Uterine smooth muscle cell (primary cell): ENCODE measurements around the gene CLEC2D. TPM values are rescaled to one million over a fixed set of nuclear protein-coding genes. Genes with fewer than 3 reads are reported as not detected.

Experiments
- total RNA-seq: library from RNA; depleted of rRNA; stranded (reverse); fragments of >200 nt; gene quantifications from 2 replicates; pipeline ENCODE4 v1.2.3, GENCODE V29; 2014

Gene CLEC2D, protein sequence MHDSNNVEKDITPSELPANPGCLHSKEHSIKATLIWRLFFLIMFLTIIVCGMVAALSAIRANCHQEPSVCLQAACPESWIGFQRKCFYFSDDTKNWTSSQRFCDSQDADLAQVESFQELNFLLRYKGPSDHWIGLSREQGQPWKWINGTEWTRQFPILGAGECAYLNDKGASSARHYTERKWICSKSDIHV
- total RNA-seq: 3.1 and 5.4 TPM in 2 replicates

DNA sequence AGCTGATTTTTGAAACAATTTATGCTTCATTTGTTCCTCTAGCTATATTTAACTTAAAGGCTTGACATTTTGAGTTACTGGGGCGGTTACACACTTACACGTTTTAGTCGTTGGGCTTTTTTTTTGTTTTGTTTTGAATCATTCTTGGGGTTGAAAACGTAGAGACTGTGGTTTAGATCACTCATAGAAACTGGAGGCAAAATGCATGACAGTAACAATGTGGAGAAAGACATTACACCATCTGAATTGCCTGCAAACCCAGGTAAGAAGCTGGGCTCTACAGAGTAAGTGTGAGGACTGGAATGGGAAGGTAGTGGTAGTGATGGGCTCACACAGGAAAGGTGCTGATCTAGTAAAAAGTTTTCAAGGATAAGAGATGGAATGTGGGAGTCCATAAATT is at the start of gene CLEC2D:
CLEC2D (plus strand) TSS at position 180 of the 400 bp plus-strand sequence; CDS start at position 202, 22 bp downstream.

DNA sequence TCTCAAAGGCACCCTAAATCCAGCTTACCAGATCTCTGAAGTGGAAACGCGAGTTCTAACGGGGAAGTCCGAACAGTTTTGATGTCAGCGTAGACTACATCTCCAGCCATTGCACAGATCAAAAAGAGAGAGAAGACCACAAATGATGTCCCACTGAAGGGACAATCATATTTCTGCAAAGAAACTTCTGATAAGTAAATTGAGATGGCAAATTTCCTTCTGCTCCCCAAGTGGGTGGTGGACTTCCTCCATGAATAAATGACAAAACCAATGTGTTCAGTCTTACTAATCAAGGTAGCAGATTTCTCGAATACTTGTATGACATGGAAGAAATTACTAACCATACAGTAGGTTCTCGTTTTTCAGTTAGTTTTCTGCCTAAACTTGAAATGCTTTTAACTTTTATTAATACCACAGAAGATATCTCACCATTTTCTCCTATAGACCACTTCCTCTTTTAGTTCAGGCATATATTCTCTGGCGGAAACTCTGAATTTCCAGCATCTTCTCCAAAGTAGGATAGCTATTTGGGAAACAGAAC is 63.5 kb downstream of the CLEC2D start, which contains the start of gene CLECL1:
CLECL1 (minus strand) TSS at position 177 of the 541 bp plus-strand sequence.

Other genes starting within 250 kb of the CLEC2D start
- not detected in 2 replicates for gene KLRB1, start 61.8 kb upstream of the CLEC2D start, total RNA-seq
- not detected in 2 replicates for gene CLECL1, start 63.4 kb downstream of the CLEC2D start, total RNA-seq
- gene CD69, start 91.2 kb downstream of the CLEC2D start, total RNA-seq: 0.11 TPM in 1 of 2 replicates, not detected in the other
- 0.25 TPM in 1 of 2 replicates, not detected in the other for gene KLRF1, start 157.8 kb downstream of the CLEC2D start, total RNA-seq
- 13.9 and 15.0 TPM in 2 replicates for gene CLEC2B, start 199.6 kb downstream of the CLEC2D start, total RNA-seq
- not detected in 2 replicates for gene KLRF2, start 211.8 kb downstream of the CLEC2D start, total RNA-seq